ENCODE results near the gene SRRM4.

SRRM4 gene

GRCh38 chr12:119204671-119205285, 223.4 kb downstream of the SRRM4 start:
- Histone ChIP-seq H3K27me3 (ENCODE audit: insufficient read depth, low read depth, severe bottlenecking) (no peaks in the 10 kb centered on the region), H3K9me3 (ENCODE audit: severe bottlenecking) (no peaks in the 10 kb centered on the region), H3K27ac (no peak overlapping the region), H3K36me3 (no peaks in the 10 kb centered on the region), H3K4me3 (ENCODE audit: low read depth, low read length) (no peak overlapping the region)
- TF ChIP-seq CTCF (IDR thresholded peaks at IDR 0.05; ENCODE audit: low read depth, low read length), result no peak
- DNase-seq, result no peak

- no peaks in the 10 kb centered on the region for H3K9me3 ChIP-seq (ENCODE audit: severe bottlenecking)
- no peak overlapping the region for H3K4me3 ChIP-seq (ENCODE audit: low read depth, low read length)
- peak; percentile 34 for DNase-seq
- peak; percentile 50 for TF ChIP-seq CTCF (IDR thresholded peaks at IDR 0.05; ENCODE audit: low read depth, low read length)
- H3K36me3 ChIP-seq, result no peaks in the 10 kb centered on the region
- H3K27ac ChIP-seq, result no peak overlapping the region
- H3K27me3 ChIP-seq (ENCODE audit: insufficient read depth, low read depth, severe bottlenecking), result no peaks in the 10 kb centered on the region
Measured at GRCh38 chr12:119206348-119207062, 225.2 kb downstream of the SRRM4 start.

DNA sequence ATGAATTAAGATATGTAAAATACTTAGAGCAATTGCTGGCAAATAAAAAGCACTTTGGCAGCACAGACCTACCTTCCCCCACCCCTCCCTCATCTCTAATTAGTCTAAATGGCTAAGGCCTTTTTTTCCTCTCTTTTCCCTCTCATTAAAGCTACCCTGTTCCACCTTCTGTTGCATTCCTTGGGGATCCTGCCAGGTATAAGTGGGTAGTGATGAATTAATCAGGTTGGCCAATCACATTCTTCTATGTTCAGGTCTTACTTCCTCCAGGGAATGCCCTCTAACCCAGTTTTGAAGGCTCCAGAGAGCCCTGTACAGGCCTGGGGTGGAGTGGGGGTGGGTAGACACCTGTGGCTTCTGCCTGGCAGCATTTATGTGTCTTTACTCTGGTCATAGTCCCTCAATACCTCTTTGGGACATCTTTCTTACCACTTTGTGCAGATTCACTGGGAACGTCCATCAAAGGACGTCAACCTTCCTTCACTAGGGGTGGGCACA, 225.8 kb downstream of the SRRM4 start:
- no peaks in the 10 kb centered on the region for H3K36me3 ChIP-seq
- no peak for DNase-seq
- no peak overlapping the region for H3K27ac ChIP-seq
- no peak for TF ChIP-seq CTCF (IDR thresholded peaks at IDR 0.05; ENCODE audit: low read depth, low read length)
- H3K4me3 ChIP-seq (ENCODE audit: low read depth, low read length), result no peak overlapping the region
- H3K9me3 ChIP-seq (ENCODE audit: severe bottlenecking), result no peaks in the 10 kb centered on the region
- H3K27me3 ChIP-seq (ENCODE audit: insufficient read depth, low read depth, severe bottlenecking), result no peaks in the 10 kb centered on the region

- Histone ChIP-seq H3K4me3 (ENCODE audit: low read depth, low read length) (no peak overlapping the region), H3K27me3 (ENCODE audit: insufficient read depth, low read depth, severe bottlenecking) (no peaks in the 10 kb centered on the region), H3K27ac (no peak overlapping the region), H3K36me3 (no peaks in the 10 kb centered on the region), H3K9me3 (ENCODE audit: severe bottlenecking) (no peaks in the 10 kb centered on the region)
- TF ChIP-seq CTCF (IDR thresholded peaks at IDR 0.05; ENCODE audit: low read depth, low read length), result no peak
- peak; percentile 79 for DNase-seq
Measured at GRCh38 chr12:119208626-119209061, 227.3 kb downstream of the SRRM4 start.

- no peak overlapping the region for H3K27ac ChIP-seq
- no peaks in the 10 kb centered on the region for H3K36me3 ChIP-seq
- H3K9me3 ChIP-seq (ENCODE audit: severe bottlenecking), result no peaks in the 10 kb centered on the region
- no peaks in the 10 kb centered on the region for H3K27me3 ChIP-seq (ENCODE audit: insufficient read depth, low read depth, severe bottlenecking)
- TF ChIP-seq CTCF (IDR thresholded peaks at IDR 0.05; ENCODE audit: low read depth, low read length), result no peak
- no peak overlapping the region for H3K4me3 ChIP-seq (ENCODE audit: low read depth, low read length)
- no peak for DNase-seq
Measured at GRCh38 chr12:119211884-119212283, 230.5 kb downstream of the SRRM4 start.
